Spinal cord (tissue), 10 donors: ENCODE results near the gene PRF1. TPM values are rescaled to one million over a fixed set of nuclear protein-coding genes. Genes with fewer than 3 reads are reported as not detected.

ENCODE experiments used
- DNase-seq, 6 donors: peaks; one replicate each; pipeline versions ENCODE4 v3.0.0 to v3.0.0-alpha.2; 2013 to 2015; ENCODE audit warnings: low spot score in 6 of 6, low read depth in 4 of 6
- H3K27ac ChIP-seq: one replicate; pipeline ENCODE4 v1.5.1; 2013; ENCODE audit warnings: low read depth, low read length, control low read depth
- H3K27me3 ChIP-seq: one replicate; pipeline ENCODE4 v1.6.1; 2013; ENCODE audit warnings: low read length; ENCODE audit not compliant: control insufficient read depth, insufficient read depth
- H3K36me3 ChIP-seq: one replicate; pipeline ENCODE4 v1.6.1; 2013; ENCODE audit warnings: low read length; ENCODE audit not compliant: control insufficient read depth, insufficient read depth
- H3K4me1 ChIP-seq: one replicate; pipeline ENCODE4 v1.6.1; 2013; ENCODE audit warnings: low read length; ENCODE audit not compliant: control insufficient read depth, insufficient read depth
- H3K4me3 ChIP-seq: one replicate; pipeline ENCODE4 v1.5.1; 2013; ENCODE audit warnings: low read depth, low read length, control low read depth
- H3K9me3 ChIP-seq: one replicate; pipeline ENCODE4 v1.6.1; 2013; ENCODE audit warnings: low read length; ENCODE audit not compliant: control insufficient read depth, insufficient read depth
- WGBS: methylation state at CpG from one replicate; pipeline ENCODE4 v1.1.5; 2013; ENCODE audit warnings: missing lambda C conversion rate; ENCODE audit not compliant: insufficient coverage; 5-methylcytosine and 5-hydroxymethylcytosine counted together
- polyA plus RNA-seq, 2 donors: library from polyadenylated mRNA; unstranded; fragments of 120-200 nt; gene quantifications; one replicate each; pipeline ENCODE4 v1.2.1, GENCODE V29; 2013; ENCODE audit not compliant: insufficient read length in 2 of 2
- total RNA-seq, 2 donors: library from RNA; depleted of rRNA in 1 of 2; stranded (reverse); fragments of 120-200 nt in 1 of 2; fragments of >200 nt in 1 of 2; gene quantifications; one replicate each; pipeline versions ENCODE4 v1.2.3 to v1.2.4, GENCODE V29; 2013 to 2014
- donor health status: healthy.

Gene PRF1
- total and polyA plus RNA-seq, 4 donors, result 0.16 to 0.44 (median 0.39) TPM

GRCh38 chr10:70571636-70572439 is 30.7 kb downstream of the PRF1 start:
- no peaks in the 10 kb centered on the region for H3K27me3 ChIP-seq
- no peak overlapping the region for H3K4me3 ChIP-seq
- peaks cover 17% of the 10 kb centered on the region for H3K4me1 ChIP-seq
- H3K27ac ChIP-seq, result no peak overlapping the region
- 77% methylated on average over 16 of the region's 16 CpGs for WGBS
- H3K36me3 ChIP-seq, result peaks cover 16% of the 10 kb centered on the region
- DNase-seq, result no peak
- H3K9me3 ChIP-seq, result no peaks in the 10 kb centered on the region

DNA sequence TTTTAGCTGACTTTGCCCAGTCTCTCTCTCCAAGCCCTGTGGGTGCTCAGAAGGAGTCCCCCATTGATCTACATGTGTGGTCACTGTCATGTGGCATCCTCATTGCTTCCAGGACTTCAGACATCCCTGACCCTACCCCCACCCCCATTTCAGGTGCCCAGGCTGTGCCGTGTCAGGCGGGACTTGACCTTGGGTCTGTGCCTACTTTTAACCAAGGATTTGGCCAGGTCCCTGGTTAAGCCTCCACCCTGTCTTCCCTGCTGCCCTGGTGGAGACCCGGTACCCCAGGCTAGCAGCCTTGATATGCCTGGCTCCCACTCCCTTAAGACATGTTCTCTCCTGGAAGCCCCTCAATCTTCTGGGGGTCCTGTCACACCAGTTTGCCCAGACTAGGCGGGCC is 31.3 kb downstream of the PRF1 start:
- WGBS, result 75% methylated on average over 4 of the region's 4 CpGs
- H3K27ac ChIP-seq, result no peak overlapping the region
- peaks cover 13% of the 10 kb centered on the region for H3K4me1 ChIP-seq
- no peaks in the 10 kb centered on the region for H3K9me3 ChIP-seq
- peaks cover 22% of the 10 kb centered on the region for H3K36me3 ChIP-seq
- H3K4me3 ChIP-seq, result no peak overlapping the region
- no peaks in the 10 kb centered on the region for H3K27me3 ChIP-seq
- no peak for DNase-seq

DNA sequence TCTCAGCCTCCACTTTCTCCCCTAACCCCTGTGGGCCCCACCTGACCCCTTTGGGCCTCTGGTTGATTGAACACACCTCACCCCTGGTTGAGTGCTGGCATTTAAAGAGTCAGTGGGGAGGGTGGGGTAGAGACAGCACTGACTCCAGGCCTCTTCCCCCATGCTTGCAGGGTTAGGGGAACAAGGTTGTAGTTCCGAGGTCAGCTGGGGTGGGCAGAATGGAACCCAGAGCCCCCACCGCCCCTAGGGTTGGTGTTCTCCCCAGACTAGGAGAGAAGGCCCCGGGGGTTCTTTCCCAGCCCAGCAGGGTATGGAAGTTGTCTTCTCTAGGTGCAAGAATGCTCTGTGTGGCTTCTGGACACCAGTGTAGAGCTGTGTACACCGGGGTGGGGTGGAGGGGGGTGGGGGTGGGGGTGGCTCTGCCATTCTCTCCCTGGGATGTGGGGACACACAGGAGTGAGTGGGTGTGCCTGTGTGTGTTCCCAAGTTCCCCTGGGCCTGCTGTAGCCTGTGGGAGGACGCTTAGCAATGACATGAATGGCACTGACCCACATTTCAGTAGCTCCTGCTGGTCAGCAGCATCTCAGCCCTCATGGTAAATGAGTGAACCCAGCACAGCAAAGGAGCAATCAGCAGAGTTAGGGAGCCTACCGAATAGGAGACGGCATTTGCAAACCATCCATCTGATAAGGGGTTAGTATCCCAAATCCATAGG is 33.6 kb downstream of the PRF1 start:
- DNase-seq, result no peak
- 80% methylated on average over 5 of the region's 7 CpGs for WGBS
- no peaks in the 10 kb centered on the region for H3K9me3 ChIP-seq

GRCh38 chr10:70568113-70568512 is 34.4 kb downstream of the PRF1 start:
- no peaks in the 10 kb centered on the region for H3K9me3 ChIP-seq
- no peaks in the 10 kb centered on the region for H3K27me3 ChIP-seq
- WGBS, result 85% methylated on average over 3 of the region's 3 CpGs
- peaks cover 47% of the 10 kb centered on the region for H3K36me3 ChIP-seq
- no peak overlapping the region for H3K27ac ChIP-seq
- H3K4me1 ChIP-seq, result peaks cover 11% of the 10 kb centered on the region
- no peak for DNase-seq
- no peak overlapping the region for H3K4me3 ChIP-seq

More for the DNA sequence above, 33.6 kb downstream of the PRF1 start:
- Histone ChIP-seq H3K27me3 (no peaks in the 10 kb centered on the region), H3K4me3 (no peak overlapping the region), H3K27ac (no peak overlapping the region), H3K36me3 (peaks cover 43% of the 10 kb centered on the region), H3K4me1 (peaks cover 4% of the 10 kb centered on the region)

DNA sequence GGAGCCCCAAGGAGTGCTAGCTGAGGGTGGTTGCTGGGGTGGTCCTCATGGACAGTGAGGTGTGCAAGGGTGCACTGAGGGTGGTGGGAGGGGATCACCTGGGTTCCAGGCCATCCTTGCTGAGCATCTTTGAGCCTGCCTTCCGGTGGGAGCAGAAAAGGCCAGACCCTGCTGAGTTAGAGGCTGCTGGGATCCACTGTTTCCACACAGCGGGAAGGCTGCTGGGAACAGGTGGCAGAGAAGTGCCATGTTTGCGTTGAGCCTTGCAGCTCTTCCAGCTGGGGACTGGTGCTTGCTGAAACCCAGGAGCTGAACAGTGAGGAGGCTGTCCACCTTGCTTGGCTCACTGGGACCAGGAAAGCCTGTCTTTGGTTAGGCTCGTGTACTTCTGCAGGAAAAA is 34.9 kb downstream of the PRF1 start:
- Histone ChIP-seq H3K36me3 (peaks cover 47% of the 10 kb centered on the region), H3K4me1 (peaks cover 12% of the 10 kb centered on the region), H3K9me3 (no peaks in the 10 kb centered on the region), H3K27ac (no peak overlapping the region), H3K4me3 (no peak overlapping the region), H3K27me3 (no peaks in the 10 kb centered on the region)
- 70% methylated on average over 4 of the region's 4 CpGs for WGBS
- DNase-seq, result no peak

- DNase-seq, result no peak
- H3K27ac ChIP-seq, result no peak overlapping the region
- H3K27me3 ChIP-seq, result no peaks in the 10 kb centered on the region
- H3K4me1 ChIP-seq, result peaks cover 19% of the 10 kb centered on the region
- H3K36me3 ChIP-seq, result peaks cover 47% of the 10 kb centered on the region
- WGBS, result 83% methylated on average over 9 of the region's 18 CpGs
- no peak overlapping the region for H3K4me3 ChIP-seq
- H3K9me3 ChIP-seq, result no peaks in the 10 kb centered on the region
These were observed 35.8 kb downstream of the PRF1 start for GRCh38 chr10:70566515-70567290.

DNA sequence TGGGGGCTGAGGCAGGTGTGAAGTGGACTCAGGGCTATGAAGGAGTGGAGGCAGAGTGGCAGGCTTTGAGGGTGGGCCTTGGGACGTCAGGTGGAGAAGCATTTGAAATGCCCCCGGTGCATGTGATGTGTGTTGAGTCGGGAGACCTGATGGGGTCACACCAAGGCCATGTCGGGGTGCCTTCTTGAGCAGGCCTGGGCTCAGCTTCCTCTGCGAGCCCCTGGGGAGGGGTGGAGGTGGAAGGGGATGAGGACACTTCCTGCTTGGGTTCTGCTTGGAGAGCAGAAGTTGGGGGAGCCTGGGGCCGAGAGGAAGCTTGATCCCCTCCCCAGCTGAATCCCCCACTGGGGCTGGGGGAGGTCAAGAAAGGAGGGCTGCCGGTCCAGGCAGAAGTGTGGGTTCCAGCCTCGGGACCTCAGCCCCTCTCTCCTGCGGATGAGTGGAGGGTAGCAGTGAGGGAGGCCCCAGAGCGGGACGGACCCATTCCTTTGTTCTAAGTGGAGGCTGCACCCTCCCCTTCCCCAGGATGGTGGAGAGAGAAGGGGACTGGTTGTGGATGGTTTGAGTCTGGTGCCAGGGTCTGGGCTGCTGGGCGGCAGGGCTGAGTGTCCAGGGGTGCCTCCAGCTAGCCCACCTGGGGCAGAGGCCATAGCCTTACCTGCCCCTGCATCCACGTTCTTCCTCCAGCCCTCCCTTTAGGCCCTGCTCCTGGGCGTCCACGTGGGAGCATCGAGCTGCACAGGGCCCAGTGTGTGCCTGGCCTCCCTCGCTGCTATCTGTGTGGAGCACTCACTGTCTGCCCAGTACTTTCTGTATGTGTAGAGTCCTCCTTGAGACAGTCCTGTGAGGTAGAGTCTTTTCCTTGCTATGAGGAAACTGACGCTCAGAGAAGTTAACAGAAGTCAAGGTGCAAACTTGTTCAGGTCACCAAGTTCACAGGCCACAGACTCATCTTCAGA is 36.7 kb downstream of the PRF1 start:
- peaks cover 43% of the 10 kb centered on the region for H3K36me3 ChIP-seq
- WGBS, result 81% methylated on average over 11 of the region's 18 CpGs

GRCh38 chr10:70564901-70565351 is 37.6 kb downstream of the PRF1 start:
- Histone ChIP-seq H3K27me3 (no peaks in the 10 kb centered on the region), H3K27ac (no peak overlapping the region), H3K4me1 (peaks cover 30% of the 10 kb centered on the region), H3K36me3 (peaks cover 46% of the 10 kb centered on the region), H3K9me3 (no peaks in the 10 kb centered on the region), H3K4me3 (no peak overlapping the region)
- WGBS, result 98% methylated on average over 5 of the region's 6 CpGs
- DNase-seq, result no peak

More for the DNA sequence above, 36.7 kb downstream of the PRF1 start:
- no peak overlapping the region for H3K27ac ChIP-seq
- H3K27me3 ChIP-seq, result no peaks in the 10 kb centered on the region
- no peak for DNase-seq
- H3K4me1 ChIP-seq, result peaks cover 24% of the 10 kb centered on the region
- H3K9me3 ChIP-seq, result no peaks in the 10 kb centered on the region
- H3K4me3 ChIP-seq, result no peak overlapping the region
